ENCODE results near the gene ALDH3A2. TPM values are rescaled to one million over a fixed set of nuclear protein-coding genes. Genes with fewer than 3 reads are reported as not detected.

The ALDH3A2 gene
- total and polyA plus RNA-seq, 2 donors (not counting 1 experiment from before 2014, with no cell fraction given), result 7.5 to 35.1 TPM

- ATAC-seq (ENCODE audit: low read depth), result no peak
- DNase-seq, result no peak
- CTCF ChIA-PET, result no interaction called here
- H3K27me3 ChIP-seq (replicated peaks in 1 of 4; ENCODE audit: control extremely low read depth in 1 of 4, control insufficient read depth in 3 of 4, insufficient read depth in 4 of 4, low read length in 3 of 4), result no peaks in the 10 kb centered on the region
- 95% methylated on average over 12 of the region's 17 CpGs for WGBS (ENCODE audit: insufficient coverage)
- H4K20me1 ChIP-seq (ENCODE audit: control insufficient read depth, insufficient read depth, low read length, poor library complexity, severe bottlenecking), result no peaks in the 10 kb centered on the region
- H3K9ac ChIP-seq (ENCODE audit: low read length), result no peak overlapping the region
- no peak overlapping the region for H3K4me2 ChIP-seq (replicated peaks; ENCODE audit: low read depth, low read length, poor library complexity, severe bottlenecking)
- no peaks in the 10 kb centered on the region for H3K9me3 ChIP-seq (ENCODE audit: control extremely low read depth in 1 of 3, control insufficient read depth in 2 of 3, insufficient read depth in 1 of 3, low read length in 2 of 3)
- H3K4me1 ChIP-seq (ENCODE audit: control insufficient read depth in 2 of 2, insufficient read depth in 2 of 2, low read length in 2 of 2), result no peaks in the 10 kb centered on the region
- no peak overlapping the region for H3K27ac ChIP-seq (ENCODE audit: low read length in 2 of 2)
- intact Hi-C loops (cut with micrococcal nuclease), result no loop called here
- H3K4me3 Mint-ChIP-seq, result no peak overlapping the region
- no peaks in the 10 kb centered on the region for H3K4me1 Mint-ChIP-seq
- POLR2A ChIA-PET, result no interaction called here
- no peaks in the 10 kb centered on the region for H3K9me3 Mint-ChIP-seq (ENCODE audit: insufficient read depth)
- H2AFZ ChIP-seq (ENCODE audit: insufficient read depth, low read depth, low read length, poor library complexity, severe bottlenecking), result no peak overlapping the region
- no peaks in the 10 kb centered on the region for H3K79me2 ChIP-seq (ENCODE audit: control insufficient read depth, insufficient read depth, low read length)
- no peaks in the 10 kb centered on the region for H3K27me3 Mint-ChIP-seq
- TF ChIP-seq, protein P1, sequence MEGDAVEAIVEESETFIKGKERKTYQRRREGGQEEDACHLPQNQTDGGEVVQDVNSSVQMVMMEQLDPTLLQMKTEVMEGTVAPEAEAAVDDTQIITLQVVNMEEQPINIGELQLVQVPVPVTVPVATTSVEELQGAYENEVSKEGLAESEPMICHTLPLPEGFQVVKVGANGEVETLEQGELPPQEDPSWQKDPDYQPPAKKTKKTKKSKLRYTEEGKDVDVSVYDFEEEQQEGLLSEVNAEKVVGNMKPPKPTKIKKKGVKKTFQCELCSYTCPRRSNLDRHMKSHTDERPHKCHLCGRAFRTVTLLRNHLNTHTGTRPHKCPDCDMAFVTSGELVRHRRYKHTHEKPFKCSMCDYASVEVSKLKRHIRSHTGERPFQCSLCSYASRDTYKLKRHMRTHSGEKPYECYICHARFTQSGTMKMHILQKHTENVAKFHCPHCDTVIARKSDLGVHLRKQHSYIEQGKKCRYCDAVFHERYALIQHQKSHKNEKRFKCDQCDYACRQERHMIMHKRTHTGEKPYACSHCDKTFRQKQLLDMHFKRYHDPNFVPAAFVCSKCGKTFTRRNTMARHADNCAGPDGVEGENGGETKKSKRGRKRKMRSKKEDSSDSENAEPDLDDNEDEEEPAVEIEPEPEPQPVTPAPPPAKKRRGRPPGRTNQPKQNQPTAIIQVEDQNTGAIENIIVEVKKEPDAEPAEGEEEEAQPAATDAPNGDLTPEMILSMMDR (IDR thresholded peaks at IDR 0.05), result no peak
- no peak for TF ChIP-seq EZH2 (IDR thresholded peaks at IDR 0.05; ENCODE audit: borderline replicate concordance, insufficient read depth, low read depth, low read length, poor library complexity, severe bottlenecking)
- no peak overlapping the region for H3K27ac Mint-ChIP-seq
- no peak overlapping the region for H3K4me3 ChIP-seq (ENCODE audit: control extremely low read depth in 1 of 5, extremely low read depth in 1 of 5, insufficient read depth in 1 of 5, low read depth in 2 of 5, low read length in 4 of 5)
- H3K36me3 ChIP-seq (replicated peaks in 1 of 2; ENCODE audit: control extremely low read depth in 1 of 2, control insufficient read depth in 1 of 2, extremely low read depth in 1 of 2, insufficient read depth in 2 of 2, low read length in 1 of 2), result no peaks in the 10 kb centered on the region
Observed at GRCh38 chr17:19703828-19704613, 55.5 kb downstream of the ALDH3A2 start.

DNA sequence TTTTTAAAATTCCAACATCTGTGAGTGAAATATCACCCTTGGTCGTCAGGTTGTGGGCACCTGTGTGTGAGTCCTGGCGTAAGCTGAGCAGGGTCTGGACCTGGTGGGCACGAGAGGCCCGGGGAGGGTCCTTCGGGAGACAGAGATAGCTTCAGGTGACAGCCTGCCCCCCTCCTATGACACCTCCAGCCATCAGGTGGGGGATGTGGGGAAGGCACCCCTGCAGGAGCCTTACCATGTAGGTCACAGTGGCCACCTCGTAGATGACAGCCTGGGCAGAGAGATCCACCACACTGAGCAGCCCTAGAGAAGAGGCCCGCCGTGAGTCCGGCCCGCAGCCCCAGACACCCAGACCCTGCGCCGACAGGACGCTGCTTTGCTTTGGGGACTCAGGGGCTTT lies 56.6 kb downstream of the ALDH3A2 start:
- CTCF ChIA-PET, result no interaction called here
- TF ChIP-seq, protein P1 (IDR thresholded peaks at IDR 0.05), result no peak
- TF ChIP-seq EZH2 (IDR thresholded peaks at IDR 0.05; ENCODE audit: borderline replicate concordance, insufficient read depth, low read depth, low read length, poor library complexity, severe bottlenecking), result no peak

More for the DNA sequence above, 56.6 kb downstream of the ALDH3A2 start:
- H4K20me1 ChIP-seq (ENCODE audit: control insufficient read depth, insufficient read depth, low read length, poor library complexity, severe bottlenecking), result no peaks in the 10 kb centered on the region
- no peaks in the 10 kb centered on the region for H3K79me2 ChIP-seq (ENCODE audit: control insufficient read depth, insufficient read depth, low read length)
- Mint-ChIP-seq H3K9me3 (ENCODE audit: insufficient read depth) (no peaks in the 10 kb centered on the region), H3K27me3 (no peaks in the 10 kb centered on the region), H3K27ac (no peak overlapping the region), H3K4me3 (no peak overlapping the region), H3K4me1 (no peaks in the 10 kb centered on the region)
- DNase-seq, result no peak
- no peak overlapping the region for H3K9ac ChIP-seq (ENCODE audit: low read length)
- POLR2A ChIA-PET, result no interaction called here
- H3K36me3 ChIP-seq (replicated peaks in 1 of 2; ENCODE audit: control extremely low read depth in 1 of 2, control insufficient read depth in 1 of 2, extremely low read depth in 1 of 2, insufficient read depth in 2 of 2, low read length in 1 of 2), result no peaks in the 10 kb centered on the region
- intact Hi-C loops (cut with micrococcal nuclease), result no loop called here
- no peak overlapping the region for H2AFZ ChIP-seq (ENCODE audit: insufficient read depth, low read depth, low read length, poor library complexity, severe bottlenecking)
- H3K27ac ChIP-seq (ENCODE audit: low read length in 2 of 2), result no peak overlapping the region
- no peaks in the 10 kb centered on the region for H3K9me3 ChIP-seq (ENCODE audit: control extremely low read depth in 1 of 3, control insufficient read depth in 2 of 3, insufficient read depth in 1 of 3, low read length in 2 of 3)
- H3K4me2 ChIP-seq (replicated peaks; ENCODE audit: low read depth, low read length, poor library complexity, severe bottlenecking), result no peak overlapping the region
- H3K27me3 ChIP-seq (replicated peaks in 1 of 4; ENCODE audit: control extremely low read depth in 1 of 4, control insufficient read depth in 3 of 4, insufficient read depth in 4 of 4, low read length in 3 of 4), result no peaks in the 10 kb centered on the region
- H3K4me3 ChIP-seq (ENCODE audit: control extremely low read depth in 1 of 5, extremely low read depth in 1 of 5, insufficient read depth in 1 of 5, low read depth in 2 of 5, low read length in 4 of 5), result no peak overlapping the region
- no peaks in the 10 kb centered on the region for H3K4me1 ChIP-seq (ENCODE audit: control insufficient read depth in 2 of 2, insufficient read depth in 2 of 2, low read length in 2 of 2)
- WGBS (ENCODE audit: insufficient coverage), result 94% methylated on average over 8 of the region's 13 CpGs
- ATAC-seq (ENCODE audit: low read depth), result no peak
